Right ventricle myocardium inferior (tissue), 1 donor: ENCODE data around the gene MAST4. TPM values are rescaled to one million over a fixed set of nuclear protein-coding genes. Genes with fewer than 3 reads are reported as not detected.
"Not testable (repeated sequence)": the region's sequence is repeated elsewhere in the genome, so short reads cannot be mapped to it uniquely, and the experiment has no call there.

ENCODE experiments used
- ATAC-seq: fragments of 200-7000 bp; cut with Tn5 transposase; one replicate; pipeline ENCODE4 v1.9.1; 2020; ENCODE audit warnings: mild to moderate bottlenecking, moderate library complexity
- DNase-seq: peaks from one replicate; pipeline ENCODE4 v3.0.0; 2021; ENCODE audit errors: missing footprints
- intact Hi-C: fragments of 100-400 bp; cut with DNase I; formaldehyde crosslinking; loops from one replicate; pipeline ENCODE4 v1.11.0; 2022
- total RNA-seq: library from RNA; stranded (reverse); fragmentation: NEBNext Ultra II Directional; extraction: Animal tissue kit (Norgen Biotek cat#: 25700); gene quantifications from one replicate; pipeline ENCODE4 v1.2.1, GENCODE V29; 2021
- donor health status: DM: no; HTN: yes; CAD: no; lungs with severe emphysema.

Gene MAST4
- total RNA-seq, 1 donor from 2014 or later = 39.6 TPM

DNA sequence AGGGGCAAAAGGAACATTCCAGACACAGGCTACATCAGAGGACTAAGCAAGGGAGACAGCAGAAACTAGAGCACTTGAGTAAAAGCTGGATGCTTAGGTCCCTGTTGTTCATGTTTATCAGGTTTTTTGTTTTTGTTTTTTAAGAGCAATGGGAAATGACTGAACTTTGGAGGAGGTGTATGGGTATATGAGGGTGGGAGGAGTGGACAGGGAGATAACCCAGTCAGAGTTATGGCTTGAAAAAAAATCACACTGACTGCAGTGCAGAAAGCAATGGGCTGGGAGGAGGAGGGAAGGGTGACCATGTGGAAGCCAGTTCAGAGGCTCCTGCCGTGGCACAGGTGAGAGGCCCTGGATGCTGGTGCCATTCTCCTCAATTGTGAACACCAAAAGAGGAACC lies 522.8 kb downstream of the MAST4 start:
- ATAC-seq = no peak
- intact Hi-C loops = no loop called here
- DNase-seq = no peak

GRCh38 chr5:67120032-67120431 lies 523.8 kb downstream of the MAST4 start:
- no peak for ATAC-seq

GRCh38 chr5:67123819-67124218 lies 527.6 kb downstream of the MAST4 start:
- no peak for DNase-seq
- ATAC-seq = no peak
- intact Hi-C loops = no loop called here

More at GRCh38 chr5:67120032-67120431, 523.8 kb downstream of the MAST4 start:
- intact Hi-C loops = no loop called here
- no peak for DNase-seq

- ATAC-seq (no peak), DNase-seq (no peak)
- intact Hi-C loops = no loop called here
Observed at GRCh38 chr5:67124556-67124955, 528.4 kb downstream of the MAST4 start.

DNA sequence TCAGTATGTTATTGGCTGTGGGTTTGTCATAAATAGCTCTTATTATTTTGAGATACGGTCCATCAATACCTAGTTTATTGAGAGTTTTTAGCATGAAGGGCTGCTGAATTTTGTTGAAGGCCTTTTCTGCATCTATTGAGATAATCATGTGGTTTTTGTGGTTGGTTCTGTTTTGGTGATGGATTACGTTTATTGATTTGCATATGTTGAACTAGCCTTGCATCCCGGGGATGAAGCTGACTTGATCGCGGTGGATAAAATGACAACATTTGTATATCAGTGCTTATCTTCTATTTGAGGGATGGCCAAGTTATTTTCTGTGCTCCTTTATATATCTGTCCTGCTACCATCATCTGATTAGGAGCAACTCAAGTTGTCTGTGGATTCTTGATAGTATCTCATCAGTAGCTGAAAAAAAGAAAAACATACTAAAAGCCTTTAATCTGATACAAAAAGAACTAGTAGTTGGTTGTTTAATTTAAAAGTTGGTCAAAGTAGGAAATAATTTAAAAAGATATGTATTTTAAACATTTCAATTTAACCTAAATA lies 531.2 kb downstream of the MAST4 start:
- DNase-seq, intact Hi-C loops, ATAC-seq: not testable (repeated sequence)

- no peak for DNase-seq
- no peak for ATAC-seq
- intact Hi-C loops = no loop called here
Observed at GRCh38 chr5:67129768-67130167, 533.6 kb downstream of the MAST4 start.

DNA sequence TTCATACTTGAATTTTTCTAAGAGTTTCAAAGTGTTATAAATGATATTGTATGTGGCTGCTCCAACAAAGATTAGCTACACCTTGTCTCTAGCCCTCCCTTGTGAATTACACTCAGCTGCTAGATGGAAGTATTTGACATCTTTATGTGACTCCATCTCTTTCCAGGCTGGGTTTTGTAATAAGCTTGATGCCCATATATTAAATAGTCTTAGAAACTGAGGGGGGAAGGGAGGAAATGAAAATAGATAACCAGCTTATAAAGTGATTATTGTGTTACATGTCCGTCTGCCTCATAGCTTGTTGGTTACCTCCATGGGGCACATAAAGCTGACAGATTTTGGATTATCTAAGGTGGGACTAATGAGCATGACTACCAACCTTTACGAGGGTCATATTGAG lies 537.0 kb downstream of the MAST4 start:
- DNase-seq = no peak
- ATAC-seq = no peak
- intact Hi-C loops = no loop called here

GRCh38 chr5:67133776-67134175 lies 537.6 kb downstream of the MAST4 start:
- intact Hi-C loops = no loop called here

GRCh38 chr5:67135381-67135984 lies 539.3 kb downstream of the MAST4 start:
- DNase-seq = no peak
- no peak for ATAC-seq
- intact Hi-C loops = no loop called here

More at GRCh38 chr5:67133776-67134175, 537.6 kb downstream of the MAST4 start:
- no peak for ATAC-seq
- DNase-seq = no peak

DNA sequence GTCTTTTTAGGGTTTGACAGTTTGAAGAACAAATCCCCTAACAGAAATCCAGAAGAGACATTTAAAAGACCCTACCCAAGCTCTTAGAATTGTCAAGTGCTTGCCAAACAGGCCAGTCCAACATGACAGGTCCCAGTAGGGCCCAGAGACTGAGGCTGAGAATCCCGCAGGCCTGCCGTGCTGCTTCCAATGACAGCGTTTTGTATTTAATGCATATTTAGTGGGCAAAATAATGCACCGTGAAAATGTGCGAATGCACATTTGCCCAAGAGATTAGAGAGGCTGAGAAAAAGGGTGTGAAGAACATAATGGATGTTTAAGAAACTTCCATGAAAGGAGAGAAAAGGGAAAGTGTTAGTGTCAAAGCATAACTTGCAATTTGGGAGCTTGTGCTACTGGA lies 542.8 kb downstream of the MAST4 start:
- intact Hi-C loops = no loop called here
- ATAC-seq (no peak), DNase-seq (no peak)

- ATAC-seq (no peak), DNase-seq (no peak)
- intact Hi-C loops = no loop called here
Observed at GRCh38 chr5:67140413-67140812, 544.2 kb downstream of the MAST4 start.

DNA sequence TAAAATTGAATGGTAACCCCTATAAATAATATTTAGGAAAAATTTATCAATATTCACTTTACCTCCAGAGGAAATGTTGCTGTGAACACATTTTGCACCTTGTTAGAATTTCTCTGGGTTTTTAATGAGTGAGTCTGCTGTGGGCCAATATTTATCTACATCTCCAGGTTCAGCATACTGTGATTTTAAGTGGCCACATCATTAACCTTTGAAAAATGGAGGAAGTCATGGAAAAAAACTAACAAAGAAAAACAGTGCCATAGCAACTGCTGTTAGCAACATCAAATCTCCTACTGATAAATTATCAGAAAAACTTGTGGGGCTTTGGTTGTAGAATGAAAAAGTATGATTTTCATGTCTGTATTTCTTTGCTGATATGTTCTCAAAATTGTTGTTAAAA lies 545.5 kb downstream of the MAST4 start:
- intact Hi-C loops = no loop called here

GRCh38 chr5:67142816-67143215 lies 546.6 kb downstream of the MAST4 start:
- peak; percentile 18 for ATAC-seq
- intact Hi-C loops = no loop called here
- no peak for DNase-seq

More for the DNA sequence above, 545.5 kb downstream of the MAST4 start:
- DNase-seq (no peak), ATAC-seq (no peak)

DNA sequence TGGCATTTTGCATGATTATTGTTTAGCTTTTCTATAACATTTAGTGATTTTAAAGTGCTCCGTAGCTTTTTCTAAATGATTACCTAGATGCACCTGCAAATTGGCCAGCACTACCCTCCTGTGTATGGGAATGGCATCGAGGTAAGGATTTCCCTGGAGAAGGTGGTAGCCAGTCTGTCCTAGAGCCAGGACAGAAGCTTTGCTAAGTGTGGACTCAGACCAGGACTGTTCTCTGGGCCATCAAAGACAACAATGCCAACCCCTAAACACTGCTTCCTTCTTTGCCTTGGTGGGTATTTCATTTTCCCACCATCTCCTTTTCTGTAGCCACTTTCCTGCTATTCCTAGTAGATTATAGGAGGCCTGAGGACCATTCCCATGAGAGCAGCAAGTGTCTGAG lies 547.4 kb downstream of the MAST4 start:
- intact Hi-C loops = no loop called here
- DNase-seq = no peak
- no peak for ATAC-seq

- no peak for ATAC-seq
- DNase-seq = no peak
- intact Hi-C loops = no loop called here
Observed at GRCh38 chr5:67144183-67144639, 548.0 kb downstream of the MAST4 start.

- no peak for ATAC-seq
- intact Hi-C loops = loop anchor here (5.0 kb wide), 1 partner anchor 159 kb away; no protein-coding TSS in a partner anchor
- no peak for DNase-seq
Observed at GRCh38 chr5:67146574-67146973, 550.4 kb downstream of the MAST4 start.

DNA sequence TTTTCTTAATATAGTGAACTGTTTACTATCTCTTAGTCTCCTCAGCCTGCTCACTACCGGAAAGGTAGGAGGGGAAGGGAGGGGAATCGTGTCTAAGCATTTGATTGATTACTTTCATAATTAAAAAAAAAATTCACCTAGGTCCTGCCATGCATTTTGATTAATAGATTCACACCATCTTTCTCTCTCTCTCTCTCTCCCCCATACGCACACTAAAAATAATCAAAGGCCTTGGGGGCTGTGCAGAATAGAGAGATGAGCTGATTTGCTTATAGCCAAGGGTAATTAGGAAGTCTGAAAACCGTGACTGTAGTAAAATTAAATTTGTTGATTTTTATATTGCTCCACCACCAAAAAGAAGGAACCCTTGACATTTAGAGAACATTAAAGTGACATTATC lies 550.8 kb downstream of the MAST4 start:
- intact Hi-C loops = loop anchor here (5.0 kb wide), 1 partner anchor 160 kb away; no protein-coding TSS in a partner anchor
- DNase-seq (no peak), ATAC-seq (no peak)

DNA sequence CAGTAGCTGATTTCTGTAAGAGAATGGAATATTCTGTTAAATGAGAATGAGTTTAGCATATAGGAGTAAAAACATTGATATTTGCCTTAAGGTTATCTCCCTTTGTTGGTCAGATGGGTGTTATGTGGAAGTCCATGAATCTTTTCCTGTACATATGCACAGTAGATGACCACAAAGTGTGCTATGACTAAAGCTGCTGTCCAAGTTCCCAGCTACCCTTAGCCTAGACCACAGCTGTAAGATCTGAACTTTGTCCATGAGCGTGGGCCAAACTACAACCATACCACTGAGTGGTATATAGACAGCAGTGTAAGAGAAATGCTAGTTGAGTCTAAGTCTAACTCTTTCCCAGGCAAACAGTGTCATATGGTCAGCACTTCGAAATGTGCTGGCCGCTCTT lies 551.6 kb downstream of the MAST4 start:
- no peak for ATAC-seq
- DNase-seq = no peak
- intact Hi-C loops = loop anchor here (5.0 kb wide), 1 partner anchor 160 kb away; no protein-coding TSS in a partner anchor

- ATAC-seq = peak; percentile 25
- intact Hi-C loops = loop anchor here (5.0 kb wide), 1 partner anchor 162 kb away; no protein-coding TSS in a partner anchor
Observed at GRCh38 chr5:67149057-67149950, 553.1 kb downstream of the MAST4 start.

More at GRCh38 chr5:67149057-67149950, 553.1 kb downstream of the MAST4 start:
- no peak for DNase-seq
